GM21619 (cell line): ENCODE data around the gene CAMK2B.

Experiments
- ATAC-seq: cut with Tn5 transposase; IDR thresholded peaks from one replicate; pipeline ENCODE4 v1.9.1; 2021; ENCODE audit not compliant: unreplicated experiment

CAMK2B gene

GRCh38 chr7:44287488-44288380 is 37.7 kb downstream of the CAMK2B start:
- no peak for ATAC-seq

- no peak for ATAC-seq
Measured at GRCh38 chr7:44286618-44287487, 38.5 kb downstream of the CAMK2B start.

- ATAC-seq = no peak
Measured at GRCh38 chr7:44286182-44286617, 39.2 kb downstream of the CAMK2B start.

- ATAC-seq = no peak
Measured at GRCh38 chr7:44285561-44285960, 39.8 kb downstream of the CAMK2B start.

GRCh38 chr7:44284881-44285541 is 40.4 kb downstream of the CAMK2B start:
- no peak for ATAC-seq

- no peak for ATAC-seq
Measured at GRCh38 chr7:44284216-44284615, 41.2 kb downstream of the CAMK2B start.

GRCh38 chr7:44283381-44284211 is 41.8 kb downstream of the CAMK2B start:
- ATAC-seq = no peak

- ATAC-seq = no peak
Measured at GRCh38 chr7:44282601-44283171, 42.7 kb downstream of the CAMK2B start.

GRCh38 chr7:44281811-44282600 is 43.4 kb downstream of the CAMK2B start:
- ATAC-seq = no peak

GRCh38 chr7:44280993-44281721 is 44.2 kb downstream of the CAMK2B start:
- ATAC-seq = no peak

GRCh38 chr7:44280636-44280992 is 44.8 kb downstream of the CAMK2B start:
- ATAC-seq = no peak

GRCh38 chr7:44279731-44280505 is 45.5 kb downstream of the CAMK2B start:
- no peak for ATAC-seq

- no peak for ATAC-seq
Measured at GRCh38 chr7:44279286-44279685, 46.1 kb downstream of the CAMK2B start.

- ATAC-seq = no peak
Measured at GRCh38 chr7:44278451-44279161, 46.8 kb downstream of the CAMK2B start.

GRCh38 chr7:44277851-44278250 is 47.5 kb downstream of the CAMK2B start:
- ATAC-seq = no peak

- no peak for ATAC-seq
Measured at GRCh38 chr7:44277391-44277790, 48.0 kb downstream of the CAMK2B start.

- no peak for ATAC-seq
Measured at GRCh38 chr7:44276571-44277221, 48.7 kb downstream of the CAMK2B start.
